Iris pigment epithelial cell (primary cell): Measurements from ENCODE around the gene FHOD3.
"Not testable (repeated sequence)": the region's sequence is repeated elsewhere in the genome, so short reads cannot be mapped to it uniquely, and the experiment has no call there.

Experiments used
- DNase-seq: peaks from one replicate; pipeline ENCODE4 v3.0.0-alpha.2; 2011; ENCODE audit warnings: low read depth

Gene FHOD3

DNA sequence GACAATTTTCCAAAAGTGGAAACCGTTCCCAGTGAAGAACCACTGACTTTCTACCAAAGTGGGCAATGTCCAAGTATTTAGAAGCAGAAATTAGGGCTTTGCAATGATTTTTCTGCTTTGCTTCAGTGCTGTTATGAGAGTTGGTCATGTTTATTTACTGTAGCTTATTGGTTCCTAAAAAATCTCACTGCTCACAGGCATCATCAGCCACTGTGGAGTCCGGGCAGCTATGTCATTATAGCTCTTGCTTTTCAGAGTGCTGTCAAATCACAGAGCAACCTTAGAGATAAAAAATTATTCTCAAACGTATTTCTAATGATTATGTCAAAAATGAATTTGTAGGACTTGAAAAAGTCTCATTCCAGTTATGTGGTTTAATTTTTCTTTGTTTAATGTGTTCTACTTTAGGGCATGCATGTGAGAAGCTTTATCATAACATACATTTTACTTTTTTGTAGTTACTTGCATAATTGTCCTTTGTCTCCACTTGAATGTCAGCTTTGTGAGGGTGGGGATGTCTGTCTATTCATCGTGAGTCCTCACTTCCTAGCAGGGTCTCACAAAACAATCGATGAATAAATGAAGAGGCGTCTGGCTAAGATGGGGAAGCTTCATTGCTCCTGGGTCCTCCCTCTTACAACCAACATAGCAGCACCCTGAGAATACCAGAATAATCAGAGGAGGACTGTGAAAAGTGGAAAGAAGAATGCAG lies 413.7 kb downstream of the FHOD3 start:
- no peak for DNase-seq

DNA sequence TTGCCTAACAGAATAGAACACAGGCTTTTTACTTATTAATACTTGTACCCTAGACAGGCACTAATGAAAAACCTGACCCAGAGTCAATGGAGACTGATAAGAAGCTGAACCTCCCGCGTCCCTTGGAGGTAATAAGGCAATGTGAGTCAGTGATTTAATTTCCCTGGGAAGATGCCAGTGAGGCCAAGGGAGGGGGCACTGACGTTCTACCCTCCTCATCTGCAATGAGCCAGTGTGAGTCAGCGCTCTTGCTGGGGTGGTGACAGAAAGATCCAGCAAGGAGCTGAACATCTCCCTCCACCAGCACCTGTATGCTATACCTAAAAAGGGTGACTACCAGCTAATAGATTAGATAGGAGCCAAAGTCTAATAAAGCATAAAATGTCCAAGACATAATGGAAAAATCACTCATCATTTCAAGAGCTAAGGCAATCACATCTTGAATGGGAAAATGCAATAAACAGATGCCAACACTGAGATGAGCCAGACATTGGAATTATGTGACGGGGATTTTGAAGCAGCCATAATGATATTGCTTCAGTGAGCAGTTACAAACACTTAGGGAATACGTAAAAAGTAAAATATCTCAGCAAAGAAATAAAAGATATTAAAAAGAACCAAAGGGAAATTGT lies 414.4 kb downstream of the FHOD3 start:
- peak; percentile 68 for DNase-seq

DNA sequence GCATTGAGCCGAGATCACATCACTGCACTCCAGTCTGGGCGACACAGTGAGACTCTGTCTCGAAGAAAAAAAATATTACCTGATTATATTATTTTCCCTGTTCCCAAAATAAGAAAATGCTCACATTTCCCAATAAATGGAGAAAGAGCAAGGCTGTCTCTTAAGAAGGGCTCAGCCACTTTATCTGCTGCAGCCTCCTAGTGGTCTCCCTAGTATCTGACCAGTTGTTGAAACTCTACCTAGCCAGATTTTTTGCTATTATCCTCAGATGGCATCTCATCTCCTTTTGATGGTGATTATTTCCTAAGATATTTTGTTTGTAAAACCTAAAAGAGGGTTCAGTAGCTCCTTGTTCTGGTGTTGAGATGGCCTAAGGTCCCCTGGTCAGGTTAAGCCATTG lies 417.0 kb downstream of the FHOD3 start:
- DNase-seq, result no peak

DNA sequence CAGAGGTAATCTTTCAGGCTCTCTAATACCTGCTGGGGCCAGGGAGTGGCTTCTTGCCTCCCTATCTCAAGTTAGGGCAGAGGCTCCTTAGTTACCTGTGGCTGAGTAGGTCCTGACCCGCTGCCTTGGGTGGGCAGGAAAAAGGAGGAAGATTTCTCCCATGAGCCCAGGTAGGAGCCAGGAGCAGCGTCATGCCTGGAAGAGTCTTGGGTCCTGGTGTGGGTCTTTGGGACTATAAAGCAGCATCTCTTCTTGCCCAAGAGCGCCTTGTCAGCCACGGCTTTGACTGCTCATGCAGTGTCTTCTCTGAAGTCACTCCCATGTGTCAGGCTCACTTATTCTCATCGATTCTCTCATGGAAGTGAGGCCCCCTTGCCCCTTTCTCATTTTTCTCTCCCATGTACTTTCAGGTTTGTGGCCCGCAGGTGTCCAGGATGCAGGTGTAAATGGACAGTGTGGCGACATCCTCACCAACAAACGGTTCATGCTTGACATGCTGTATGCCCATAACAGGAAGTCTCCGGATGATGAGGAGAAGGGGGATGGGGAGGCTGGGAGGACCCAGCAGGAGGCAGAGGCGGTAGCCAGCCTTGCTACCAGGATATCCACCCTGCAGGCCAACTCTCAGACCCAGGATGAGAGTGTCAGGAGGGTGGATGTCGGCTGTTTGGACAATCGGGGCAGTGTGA lies 420.1 kb downstream of the FHOD3 start:
- DNase-seq, result no peak

DNA sequence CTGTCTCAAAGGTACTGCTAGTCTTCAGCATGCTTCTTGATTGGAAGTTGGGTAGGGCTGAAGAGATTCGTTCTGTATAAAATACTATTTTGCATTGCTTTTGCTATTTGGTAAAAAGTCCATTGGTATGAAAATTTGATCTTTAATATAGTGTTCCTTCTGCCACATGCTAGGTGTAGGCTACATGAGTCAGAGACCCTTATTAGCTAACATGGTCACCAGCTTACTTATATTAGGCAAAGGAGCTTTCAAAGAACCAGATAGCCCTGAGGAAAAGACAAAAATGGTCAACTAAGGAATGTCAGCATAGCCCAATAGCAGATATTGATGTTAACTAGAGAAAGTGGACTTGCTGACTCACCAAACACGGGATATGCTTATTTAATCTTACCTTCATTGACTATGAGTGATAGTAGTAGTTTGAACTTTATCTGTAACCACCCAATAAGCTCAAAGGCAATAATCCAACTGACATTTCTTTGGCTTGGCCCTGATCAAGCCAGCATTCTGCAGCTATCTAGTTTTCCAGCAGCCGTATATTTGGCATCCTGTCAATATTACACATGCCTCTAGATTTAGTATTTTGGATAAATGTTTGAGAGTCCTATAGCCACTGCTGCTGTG lies 421.3 kb downstream of the FHOD3 start:
- DNase-seq, result no peak

DNA sequence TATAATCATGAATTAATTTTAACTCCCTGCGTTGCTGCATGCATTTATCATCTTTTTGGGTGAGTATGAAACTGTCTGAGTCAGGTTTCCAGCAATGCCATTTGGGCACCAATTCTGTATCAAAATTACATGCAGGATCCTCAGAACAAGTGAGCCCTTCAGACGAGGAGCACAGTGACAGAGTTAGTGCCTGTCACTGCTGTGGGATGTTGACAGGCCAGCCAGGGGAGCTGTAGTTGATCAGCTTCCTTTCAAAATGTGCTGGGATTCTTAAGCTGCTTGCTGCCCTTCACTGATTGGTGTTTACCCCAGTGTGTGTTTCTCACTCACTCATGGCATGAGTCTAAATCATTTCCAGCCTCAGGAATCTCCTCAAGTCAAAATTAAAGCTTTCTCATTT lies 422.1 kb downstream of the FHOD3 start:
- DNase-seq, result no peak

DNA sequence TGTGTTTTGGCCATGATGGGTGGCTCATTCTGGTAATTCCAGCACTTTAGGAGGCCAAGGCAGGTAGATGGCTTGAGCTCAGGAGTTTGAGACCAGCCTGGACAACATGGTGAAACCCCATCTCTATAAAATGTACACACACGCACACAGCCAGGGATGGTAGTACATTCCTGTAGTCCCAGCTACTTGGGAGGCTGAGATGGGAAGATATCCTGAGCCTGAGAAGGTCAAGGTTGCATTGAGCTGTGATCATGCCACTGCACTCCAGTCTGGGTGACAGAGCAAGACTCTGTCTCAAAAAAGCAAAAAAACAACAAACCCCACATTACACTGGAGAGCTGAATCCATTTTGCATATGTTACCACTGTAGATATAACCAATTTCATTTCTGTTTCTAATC lies 423.8 kb downstream of the FHOD3 start:
- DNase-seq, result not testable (repeated sequence)

DNA sequence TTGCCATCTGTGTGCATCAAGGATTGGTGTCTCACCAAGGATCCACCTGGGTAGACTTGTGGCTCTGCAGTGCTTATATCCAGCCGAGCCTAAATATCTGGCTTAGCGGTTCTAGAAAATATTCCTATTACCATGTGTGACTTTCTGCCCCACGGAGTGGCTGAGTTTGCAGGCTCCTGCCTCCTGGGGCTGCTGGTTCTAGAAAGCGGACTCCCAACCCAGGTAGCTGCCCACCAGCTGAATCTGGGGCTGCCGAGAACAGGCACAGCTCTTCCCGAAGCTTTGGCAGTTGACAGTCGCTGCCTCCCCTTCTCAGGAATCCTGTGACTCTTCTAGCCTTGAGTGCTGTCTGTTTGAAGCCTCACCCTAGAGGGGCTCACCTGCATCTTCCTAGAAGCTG lies 426.7 kb downstream of the FHOD3 start:
- no peak for DNase-seq

DNA sequence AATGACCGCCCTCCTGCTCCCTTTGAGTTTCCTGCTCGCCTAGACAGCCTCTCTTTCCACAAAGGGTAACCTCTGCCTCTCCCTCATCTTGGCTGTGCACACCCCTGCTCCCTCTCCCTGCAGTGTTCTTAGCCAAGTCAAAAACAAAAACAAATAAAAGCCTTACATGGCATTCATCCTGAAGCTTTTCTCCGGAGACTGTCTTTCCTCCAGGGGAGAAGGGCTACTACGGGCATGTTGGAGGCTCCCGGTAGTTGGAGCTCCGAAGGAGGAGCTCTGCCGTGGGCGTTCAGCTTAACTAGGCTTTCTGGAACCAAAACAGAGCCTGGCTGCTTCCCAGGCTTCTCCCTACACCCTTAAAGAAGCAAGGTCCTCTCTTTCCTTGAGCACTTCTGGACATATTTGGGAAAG lies 427.1 kb downstream of the FHOD3 start:
- DNase-seq, result no peak

DNA sequence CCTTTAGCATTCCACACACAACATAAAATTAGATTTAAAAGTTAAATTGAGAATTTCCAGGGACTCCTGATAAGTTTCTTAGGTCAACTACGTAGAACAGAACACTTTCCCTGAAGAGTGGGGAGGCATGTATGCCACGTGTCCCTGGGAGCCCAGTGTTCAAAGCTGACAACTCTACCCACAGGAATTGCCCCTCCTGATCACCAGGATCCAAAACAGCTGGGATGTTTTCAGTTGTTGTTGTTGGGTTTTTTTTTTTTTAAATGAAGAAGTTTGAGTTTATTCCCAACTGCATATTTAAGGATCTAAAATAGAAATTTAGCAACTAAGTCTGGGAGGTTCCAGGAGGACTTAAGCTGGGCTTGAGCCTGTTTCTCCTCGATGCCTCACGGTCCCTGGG lies 430.8 kb downstream of the FHOD3 start:
- DNase-seq, result no peak

DNA sequence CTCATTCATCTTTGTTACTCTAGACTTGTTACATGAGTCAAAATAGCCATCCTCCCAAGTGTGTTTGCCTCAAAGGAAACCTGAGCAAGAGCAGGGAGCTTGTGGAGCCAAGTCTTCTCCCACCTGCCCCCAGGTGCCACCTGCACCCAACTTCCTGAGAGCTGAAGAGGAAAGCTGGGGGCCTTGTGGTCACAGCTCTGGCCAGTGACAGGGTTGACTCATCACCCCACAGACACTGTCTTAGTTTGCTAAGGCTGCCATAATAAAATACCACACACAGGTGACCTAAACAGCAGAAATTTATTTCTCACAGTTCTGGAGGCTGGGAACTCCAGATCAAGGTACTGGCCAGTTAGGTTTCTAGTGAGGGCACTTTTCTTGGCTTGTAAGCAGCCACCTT lies 431.7 kb downstream of the FHOD3 start:
- DNase-seq, result no peak

DNA sequence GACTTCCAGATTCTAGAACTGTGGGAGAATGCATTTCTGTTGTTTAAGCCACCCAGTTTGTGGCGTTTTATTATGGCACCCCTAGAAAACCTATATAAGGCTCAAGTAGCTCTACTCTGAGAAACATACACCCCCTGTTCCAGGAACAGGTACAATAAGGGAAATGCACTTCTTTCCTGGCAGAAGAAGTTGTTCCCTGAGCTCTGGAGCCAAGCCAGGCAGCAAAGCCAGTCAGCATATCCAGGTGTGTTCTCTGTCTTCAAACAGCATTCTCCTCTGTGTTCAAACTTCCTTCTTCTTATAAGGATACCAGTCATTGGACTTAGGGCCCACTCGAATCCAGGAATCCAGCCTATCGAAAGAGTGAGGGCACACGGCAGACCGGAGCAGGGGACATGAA lies 434.8 kb downstream of the FHOD3 start:
- no peak for DNase-seq

DNA sequence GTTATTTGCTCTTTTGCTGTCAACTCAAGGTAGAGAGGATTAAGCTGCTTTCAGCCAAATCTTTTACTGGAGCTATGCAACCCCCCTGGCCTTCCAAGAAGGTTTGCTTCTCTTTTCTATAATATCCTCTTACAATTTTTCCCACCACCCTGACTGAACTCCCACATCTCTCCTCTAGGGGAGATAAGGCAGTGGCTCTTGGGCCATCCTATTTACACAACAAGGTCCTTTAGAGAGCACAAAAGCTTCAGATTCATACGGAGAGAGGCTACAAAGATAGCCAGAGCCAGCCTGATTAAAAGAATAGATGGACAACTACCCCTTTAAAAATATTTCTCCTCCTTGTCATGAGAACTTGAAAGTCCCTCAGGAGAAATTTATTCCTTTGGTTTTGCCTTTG lies 435.6 kb downstream of the FHOD3 start:
- no peak for DNase-seq

DNA sequence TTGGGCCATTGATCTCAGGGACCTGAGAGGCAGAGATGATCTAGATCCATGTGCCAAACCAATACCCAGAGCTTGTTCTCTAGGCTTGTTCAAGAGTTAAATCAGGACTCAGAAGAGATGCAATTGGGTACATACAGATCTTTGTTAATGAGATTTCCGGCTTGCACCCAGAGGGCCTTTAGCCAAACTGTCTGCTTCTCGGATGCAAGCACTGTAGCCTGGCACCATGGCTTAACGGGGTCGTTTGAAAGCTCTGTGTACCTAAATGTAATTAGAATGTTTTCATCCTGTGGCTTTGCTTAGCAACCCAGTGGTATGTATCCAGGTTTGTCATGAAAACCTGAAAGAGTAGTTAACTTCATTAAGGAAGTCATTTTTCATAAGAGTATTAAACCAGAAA lies 437.1 kb downstream of the FHOD3 start:
- no peak for DNase-seq

DNA sequence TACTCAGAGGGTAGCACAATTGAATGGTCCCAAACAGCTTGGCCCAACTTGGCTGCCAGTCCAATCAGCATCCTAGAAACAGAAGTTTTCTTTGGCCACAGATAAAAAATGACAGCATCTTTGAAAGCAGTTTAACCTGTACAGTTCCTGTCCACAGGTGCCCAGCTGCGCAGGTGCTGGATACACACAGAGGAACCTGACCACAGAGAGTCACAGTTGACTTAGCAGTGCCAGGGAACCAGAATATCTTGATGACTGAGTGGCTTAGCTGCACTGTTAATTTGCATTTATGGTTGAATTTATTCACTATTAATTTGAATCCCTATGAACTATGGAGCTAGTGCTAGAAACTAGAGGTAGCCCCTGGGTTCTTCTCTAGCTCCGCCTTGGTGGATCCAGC lies 437.6 kb downstream of the FHOD3 start:
- no peak for DNase-seq

DNA sequence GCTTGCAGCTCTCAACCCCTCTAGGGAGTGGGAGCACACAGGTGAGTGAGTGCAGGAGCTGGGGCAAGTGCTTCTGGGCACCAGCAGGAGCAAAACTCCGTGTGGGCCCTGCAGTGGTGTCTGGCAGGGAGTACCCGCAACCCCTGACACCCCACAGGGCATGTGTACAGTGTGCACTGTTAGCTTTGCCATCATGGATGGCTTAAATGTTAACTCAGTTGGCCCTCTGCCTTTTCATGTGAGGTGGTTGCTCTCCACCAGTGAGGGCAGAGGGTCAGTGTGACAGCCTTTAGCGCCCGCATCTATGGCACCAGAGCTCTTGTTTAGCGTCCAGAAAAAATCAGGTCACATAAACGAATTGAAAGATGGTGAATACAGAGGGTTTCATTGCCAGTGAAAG lies 438.6 kb downstream of the FHOD3 start:
- no peak for DNase-seq

DNA sequence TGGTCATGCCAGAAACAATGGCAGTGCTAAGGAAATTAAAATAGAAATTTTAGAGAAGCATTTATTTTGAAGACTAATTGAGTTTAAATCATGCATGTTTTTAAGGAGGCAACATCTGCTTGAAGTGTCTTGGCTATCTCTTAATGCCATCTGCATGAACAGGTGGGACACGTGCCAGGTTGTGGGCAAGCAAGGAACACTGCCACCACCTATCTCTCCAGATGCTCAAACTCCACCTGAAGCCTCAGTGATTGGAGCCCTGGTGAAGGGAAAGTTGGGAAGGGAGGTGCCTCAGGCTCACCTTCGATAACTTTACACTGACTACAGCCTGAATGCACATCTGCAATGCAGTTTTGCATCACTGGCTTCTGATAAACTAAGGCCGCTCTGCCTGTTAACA lies 439.8 kb downstream of the FHOD3 start:
- no peak for DNase-seq

DNA sequence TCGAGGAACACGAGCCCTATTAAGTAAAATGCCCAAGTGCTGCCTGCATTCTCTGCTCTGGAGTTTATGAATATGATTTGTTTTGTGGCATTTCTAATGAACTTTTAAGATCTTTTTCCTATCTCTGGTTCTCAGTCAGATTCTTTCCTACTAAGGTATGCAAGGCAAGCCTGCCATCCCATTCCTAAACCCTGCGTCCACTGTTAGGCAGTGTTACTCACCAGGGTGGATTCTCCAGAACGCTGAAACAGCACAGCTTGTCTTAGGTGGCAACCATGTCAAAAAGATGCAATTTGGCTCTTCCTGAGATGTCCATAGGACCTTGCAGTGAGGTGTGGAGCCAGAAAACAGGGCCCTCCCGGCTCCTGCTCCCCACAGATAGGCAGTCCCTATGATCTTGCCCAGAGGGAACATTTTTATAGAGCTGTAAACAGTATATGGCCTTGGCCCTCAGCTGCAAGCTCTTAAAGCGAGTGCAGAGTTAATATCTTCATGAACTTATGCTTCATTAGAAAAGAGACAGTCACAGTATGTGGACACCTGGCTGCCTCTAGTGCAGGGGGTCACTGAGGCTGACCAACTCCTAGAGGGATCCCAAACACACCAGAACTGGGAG lies 446.9 kb downstream of the FHOD3 start:
- DNase-seq, result no peak

DNA sequence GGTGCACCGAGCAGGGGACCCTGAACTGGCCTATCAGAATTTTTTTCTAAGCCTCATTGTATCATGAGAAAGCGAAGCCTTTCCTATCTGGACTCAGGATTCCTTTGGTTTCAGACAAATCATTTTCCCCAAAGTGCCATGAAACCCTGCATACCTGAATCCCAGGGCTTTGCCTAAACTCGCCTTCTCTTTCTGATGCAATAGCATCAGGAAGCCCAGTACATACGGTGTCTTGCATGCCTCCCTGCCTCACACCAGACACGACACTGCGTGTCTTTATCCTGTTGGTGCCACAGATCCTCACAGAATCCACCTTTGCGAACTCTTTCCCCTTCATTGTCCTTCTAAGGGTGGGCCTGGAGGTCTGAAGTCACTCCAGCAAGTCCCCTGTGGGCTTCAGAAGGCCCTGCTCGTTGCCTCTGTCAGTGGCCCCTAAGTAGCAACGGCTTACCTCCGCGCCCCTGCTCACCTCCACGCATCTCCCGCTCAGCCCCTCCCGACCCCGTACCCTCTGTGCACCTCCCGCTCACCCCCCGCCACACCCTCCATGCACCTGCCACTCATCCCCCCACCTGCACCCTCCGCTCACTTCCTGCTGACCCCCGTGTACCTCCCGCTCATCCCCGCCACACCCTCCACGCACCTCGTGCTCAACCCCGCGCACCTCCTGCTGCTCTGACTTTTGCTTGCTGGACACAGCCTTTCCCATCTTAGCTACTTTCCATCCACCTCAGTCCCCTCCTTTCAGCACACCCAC lies 447.9 kb downstream of the FHOD3 start:
- DNase-seq, result no peak

DNA sequence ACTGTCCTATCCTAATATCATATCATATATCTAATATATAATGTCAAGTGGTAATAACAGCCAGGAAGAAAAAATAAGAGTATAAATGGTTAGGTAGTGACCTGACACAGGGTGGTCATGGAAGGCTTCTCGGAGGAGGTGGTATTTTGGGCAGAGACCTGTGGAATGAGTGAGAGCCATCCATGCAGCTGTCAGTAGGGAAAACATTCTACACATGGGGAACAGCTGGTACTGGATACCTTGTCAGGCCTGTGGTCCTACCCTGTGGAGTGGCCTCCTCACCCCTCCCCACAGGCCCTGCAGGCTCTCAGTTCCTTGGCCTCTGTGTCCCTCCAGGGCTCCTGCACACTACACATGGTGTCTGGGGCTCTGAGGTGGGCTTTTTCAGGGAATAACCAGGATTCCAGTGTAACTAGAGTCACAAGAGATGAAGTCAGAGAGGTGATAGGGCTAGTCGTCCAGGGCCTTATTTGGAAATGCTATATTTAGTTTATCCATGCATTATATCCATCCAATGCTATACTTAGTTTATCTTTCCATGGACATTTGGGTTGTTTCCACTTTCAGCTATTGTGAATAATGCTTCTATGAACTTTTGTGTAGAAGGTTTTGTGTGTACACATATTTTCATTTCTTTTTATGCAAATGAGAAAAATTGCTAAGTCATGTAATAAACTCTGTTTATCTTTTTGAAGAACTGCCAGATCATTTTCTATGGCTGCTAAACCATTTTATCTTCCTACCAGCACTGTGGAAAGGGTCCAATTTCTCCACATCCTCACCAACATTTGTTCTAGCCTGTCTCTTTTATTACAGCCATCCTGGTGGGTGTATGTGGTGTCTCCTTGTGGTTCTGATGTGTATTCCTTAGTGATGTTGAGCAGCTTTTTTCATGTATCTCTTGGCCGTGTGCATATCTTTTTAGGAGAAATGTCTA lies 455.7 kb downstream of the FHOD3 start:
- DNase-seq, result peak; percentile 11

DNA sequence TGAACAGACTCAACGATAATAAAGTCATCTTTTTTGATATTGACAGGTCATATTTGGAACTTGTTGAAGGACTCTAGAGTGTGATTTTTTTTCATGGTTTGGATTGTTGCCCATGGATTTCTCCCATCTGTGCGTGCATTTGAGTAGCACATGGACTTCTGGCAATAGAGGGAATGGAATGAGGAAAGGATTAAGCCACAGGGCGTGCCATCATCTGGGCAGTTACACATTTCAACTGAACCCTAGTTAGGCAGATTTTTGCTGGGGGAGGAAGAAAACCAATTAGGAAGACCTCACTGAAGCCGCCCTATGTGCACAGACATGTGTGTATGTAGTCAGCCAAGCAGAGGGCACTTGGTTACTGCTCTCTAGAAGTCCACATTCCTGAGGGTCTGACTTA lies 458.7 kb downstream of the FHOD3 start:
- DNase-seq, result no peak
